Gastroesophageal sphincter (tissue), 3 donors: ENCODE data around the gene ZNF446.

ENCODE experiments used
- CTCF ChIP-seq, 4 experiments: fragments of 200-600 bp in 2 of 4; fragments of 450-650 bp in 2 of 4; sonication (generic) in 1 of 4; IDR thresholded peaks; one replicate each; pipeline ENCODE4 v1.5.1; 2017 to 2019; ENCODE audit warnings: antibody characterized with exemption in 4 of 4, mild to moderate bottlenecking in 2 of 4, moderate library complexity in 2 of 4
- EP300 ChIP-seq: sonication (generic); formaldehyde crosslinking; IDR thresholded peaks from one replicate; pipeline ENCODE4 v1.6.1; 2017; ENCODE audit warnings: antibody characterized with exemption, mild to moderate bottlenecking
- POLR2AphosphoS5 ChIP-seq: sonication (generic); formaldehyde crosslinking; IDR thresholded peaks from one replicate; pipeline ENCODE4 v1.6.1; 2017; ENCODE audit warnings: antibody characterized with exemption

- TF ChIP-seq POLR2AphosphoS5 (no peak), CTCF (IDR thresholded peaks at IDR 0.05) (no peak), EP300 (no peak)
Measured at GRCh38 chr19:58491393-58491792, 15.2 kb downstream of the ZNF446 start.
